SU-DHL-6 (cell line): Measurements from ENCODE around the gene GNAI1.

Experiments used
- H2AFZ ChIP-seq: fragments of 200-600 bp; sonication (generic); 2 replicates; pipeline ENCODE4 v1.6.1; 2014; ENCODE audit warnings: low read depth, mild to moderate bottlenecking, moderate library complexity, mixed read lengths, antibody characterized with exemption, low read length; ENCODE audit not compliant: severe bottlenecking
- H3F3A ChIP-seq: fragments of 200-600 bp; shearing (Covaris generic); 2 replicates; pipeline ENCODE4 v1.6.0; 2016; ENCODE audit warnings: antibody characterized with exemption, mild to moderate bottlenecking; ENCODE audit not compliant: insufficient read depth
- H3K27ac ChIP-seq: fragments of 200-600 bp; sonication (generic); 2 replicates; pipeline ENCODE4 v1.5.1; 2016; ENCODE audit warnings: low read depth, mild to moderate bottlenecking, low read length, moderate library complexity, mixed read lengths
- H3K27me3 ChIP-seq: fragments of 200-600 bp; sonication (generic), shearing (Covaris generic); 2 replicates; pipeline ENCODE4 v1.6.0; 2014; ENCODE audit warnings: mild to moderate bottlenecking, low read length
- H3K36me3 ChIP-seq: fragments of 200-600 bp; sonication (generic); 2 replicates; pipeline ENCODE4 v1.6.1; 2014; ENCODE audit warnings: mild to moderate bottlenecking, low read length, mixed read lengths
- H3K4me2 ChIP-seq: fragments of 300-600, 200-600 bp; shearing (Covaris generic), sonication (generic); 2 replicates; pipeline ENCODE4 v1.6.0; 2014; ENCODE audit warnings: low read length, low read depth, mild to moderate bottlenecking; ENCODE audit not compliant: poor library complexity, severe bottlenecking
- H3K4me3 ChIP-seq: fragments of 200-600 bp; sonication (generic); 2 replicates; pipeline ENCODE4 v1.5.1; 2014; ENCODE audit warnings: antibody characterized with exemption, low read length, mild to moderate bottlenecking, mixed read lengths; ENCODE audit not compliant: insufficient read depth, poor library complexity, severe bottlenecking
- H3K79me2 ChIP-seq: fragments of 200-600 bp; sonication (generic); 2 replicates; pipeline ENCODE4 v1.6.1; 2014; ENCODE audit warnings: mild to moderate bottlenecking, low read length, moderate library complexity; ENCODE audit not compliant: insufficient read depth
- H3K9ac ChIP-seq: fragments of 200-600 bp; sonication (generic); 2 replicates; pipeline ENCODE4 v1.7.0; 2014; ENCODE audit warnings: mild to moderate bottlenecking, low read length
- H3K9me2 ChIP-seq: fragments of 200-600 bp; sonication (generic); replicated peaks from 2 replicates; pipeline ENCODE4 v1.6.1; 2014; ENCODE audit warnings: low read length; ENCODE audit not compliant: insufficient read depth
- H3K9me3 ChIP-seq: fragments of 200-600 bp; sonication (generic); 2 replicates; pipeline ENCODE4 v1.6.1; 2014; ENCODE audit warnings: low read length, mixed read lengths; ENCODE audit not compliant: insufficient read depth
- H4K20me1 ChIP-seq: fragments of 200-600 bp; sonication (generic); 2 replicates; pipeline ENCODE4 v1.6.1; 2014; ENCODE audit warnings: low read depth, mild to moderate bottlenecking, antibody characterized with exemption, low read length, moderate library complexity, mixed read lengths
- CTCF ChIP-seq: fragments of 200-600 bp; sonication (generic); IDR thresholded peaks from one replicate; pipeline ENCODE4 v1.5.1; 2017; ENCODE audit warnings: antibody characterized with exemption, mild to moderate bottlenecking, low read length, moderate library complexity; ENCODE audit not compliant: insufficient read depth, poor library complexity, severe bottlenecking
- EZH2phosphoT487 ChIP-seq: fragments of 200-600 bp; sonication (generic), shearing (Covaris generic); conservative IDR thresholded peaks from 2 replicates; pipeline ENCODE4 v1.6.1; 2018; ENCODE audit warnings: mild to moderate bottlenecking, antibody characterized with exemption, low read length, moderate library complexity, mixed read lengths

GNAI1 gene

GRCh38 chr7:80244206-80244916 lies 109.7 kb downstream of the GNAI1 start:
- Histone ChIP-seq H3K27me3 (no peaks in the 10 kb centered on the region), H3K36me3 (no peaks in the 10 kb centered on the region), H3K9me2 (no peaks in the 10 kb centered on the region), H2AFZ (no peak overlapping the region), H3K27ac (no peak overlapping the region), H3K4me3 (no peak overlapping the region), H4K20me1 (no peaks in the 10 kb centered on the region), H3F3A (no peaks in the 10 kb centered on the region), H3K4me2 (no peak overlapping the region), H3K9me3 (no peaks in the 10 kb centered on the region), H3K79me2 (no peaks in the 10 kb centered on the region), H3K9ac (no peak overlapping the region)
- TF ChIP-seq CTCF (no peak), EZH2phosphoT487 (no peak)

- TF ChIP-seq CTCF (no peak), EZH2phosphoT487 (no peak)
- Histone ChIP-seq H3F3A (no peaks in the 10 kb centered on the region), H3K4me2 (no peak overlapping the region), H3K9ac (no peak overlapping the region), H3K27me3 (no peaks in the 10 kb centered on the region), H3K4me3 (no peak overlapping the region), H2AFZ (no peak overlapping the region), H4K20me1 (no peaks in the 10 kb centered on the region), H3K27ac (no peak overlapping the region), H3K9me3 (no peaks in the 10 kb centered on the region), H3K36me3 (no peaks in the 10 kb centered on the region), H3K9me2 (no peaks in the 10 kb centered on the region), H3K79me2 (no peaks in the 10 kb centered on the region)
Measured at GRCh38 chr7:80247144-80247543, 112.5 kb downstream of the GNAI1 start.

- Histone ChIP-seq H3K9me3 (no peaks in the 10 kb centered on the region), H3K79me2 (no peaks in the 10 kb centered on the region), H3K36me3 (no peaks in the 10 kb centered on the region), H3K9me2 (no peaks in the 10 kb centered on the region), H3K4me2 (no peak overlapping the region), H2AFZ (no peak overlapping the region), H4K20me1 (no peaks in the 10 kb centered on the region), H3K4me3 (no peak overlapping the region), H3F3A (no peaks in the 10 kb centered on the region), H3K27me3 (no peaks in the 10 kb centered on the region), H3K27ac (no peak overlapping the region), H3K9ac (no peak overlapping the region)
- TF ChIP-seq CTCF: no peak
- TF ChIP-seq EZH2phosphoT487: no peak
Measured at GRCh38 chr7:80247891-80248290, 113.3 kb downstream of the GNAI1 start.
